CD4-positive, alpha-beta T cell treated with Interferon alpha-2 for 1 hour (primary cell): ENCODE measurements around the gene PLXNA2.

ENCODE experiments used
- DNase-seq, 2 donors: peaks; one replicate each; pipeline ENCODE4 v3.0.0-alpha.2; 2020 to 2022

Gene PLXNA2

GRCh38 chr1:208179263-208179816 is 64.8 kb downstream of the PLXNA2 start:
- DNase-seq: no peak

GRCh38 chr1:208178091-208178529 is 66.1 kb downstream of the PLXNA2 start:
- no peak for DNase-seq

- DNase-seq: no peak
Observed at GRCh38 chr1:208177656-208178055, 66.5 kb downstream of the PLXNA2 start.

- no peak for DNase-seq
Observed at GRCh38 chr1:208176649-208177048, 67.5 kb downstream of the PLXNA2 start.

GRCh38 chr1:208175508-208175895 is 68.7 kb downstream of the PLXNA2 start:
- DNase-seq: no peak

- DNase-seq: no peak
Observed at GRCh38 chr1:208174731-208175507, 69.3 kb downstream of the PLXNA2 start.

GRCh38 chr1:208174200-208174599 is 70.0 kb downstream of the PLXNA2 start:
- DNase-seq: no peak

GRCh38 chr1:208173749-208174148 is 70.4 kb downstream of the PLXNA2 start:
- DNase-seq: no peak

- DNase-seq: no peak
Observed at GRCh38 chr1:208172423-208173145, 71.6 kb downstream of the PLXNA2 start.

- DNase-seq: no peak
Observed at GRCh38 chr1:208171616-208172422, 72.4 kb downstream of the PLXNA2 start.

- DNase-seq: no peak
Observed at GRCh38 chr1:208170252-208170651, 73.9 kb downstream of the PLXNA2 start.

GRCh38 chr1:208169081-208169879 is 74.9 kb downstream of the PLXNA2 start:
- DNase-seq: no peak

- DNase-seq: no peak
Observed at GRCh38 chr1:208167261-208167869, 76.8 kb downstream of the PLXNA2 start.

- DNase-seq: no peak
Observed at GRCh38 chr1:208166340-208167138, 77.6 kb downstream of the PLXNA2 start.

- DNase-seq: no peak
Observed at GRCh38 chr1:208165659-208166058, 78.5 kb downstream of the PLXNA2 start.

GRCh38 chr1:208164609-208165008 is 79.6 kb downstream of the PLXNA2 start:
- no peak for DNase-seq

GRCh38 chr1:208163539-208163938 is 80.6 kb downstream of the PLXNA2 start:
- DNase-seq: no peak

GRCh38 chr1:208162903-208163302 is 81.3 kb downstream of the PLXNA2 start:
- no peak for DNase-seq

- DNase-seq: no peak
Observed at GRCh38 chr1:208161656-208162375, 82.4 kb downstream of the PLXNA2 start.

GRCh38 chr1:208161005-208161404 is 83.2 kb downstream of the PLXNA2 start:
- no peak for DNase-seq
